ENCODE results near the gene BID.

DNA sequence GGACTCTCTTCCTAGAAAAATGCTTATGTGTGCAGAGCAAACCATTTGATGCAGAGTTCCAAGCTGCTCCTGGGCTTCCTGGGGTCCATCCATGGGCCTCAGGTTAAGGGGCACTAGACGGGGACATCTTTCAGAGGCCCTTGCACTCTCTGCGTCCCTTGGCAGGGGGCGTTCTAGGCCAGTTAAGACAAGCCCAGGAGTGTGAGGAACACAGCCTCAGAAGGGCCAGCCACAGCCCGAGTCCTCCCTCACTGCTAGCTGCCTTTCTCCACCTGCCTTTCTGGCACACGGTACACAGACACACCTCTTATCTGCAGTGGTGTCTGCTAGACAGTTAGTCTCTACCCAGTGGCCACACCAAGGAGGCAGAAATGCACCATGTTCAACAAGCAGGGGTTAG is 18.0 kb upstream of the BID start:
- TF ChIP-seq, protein P1, sequence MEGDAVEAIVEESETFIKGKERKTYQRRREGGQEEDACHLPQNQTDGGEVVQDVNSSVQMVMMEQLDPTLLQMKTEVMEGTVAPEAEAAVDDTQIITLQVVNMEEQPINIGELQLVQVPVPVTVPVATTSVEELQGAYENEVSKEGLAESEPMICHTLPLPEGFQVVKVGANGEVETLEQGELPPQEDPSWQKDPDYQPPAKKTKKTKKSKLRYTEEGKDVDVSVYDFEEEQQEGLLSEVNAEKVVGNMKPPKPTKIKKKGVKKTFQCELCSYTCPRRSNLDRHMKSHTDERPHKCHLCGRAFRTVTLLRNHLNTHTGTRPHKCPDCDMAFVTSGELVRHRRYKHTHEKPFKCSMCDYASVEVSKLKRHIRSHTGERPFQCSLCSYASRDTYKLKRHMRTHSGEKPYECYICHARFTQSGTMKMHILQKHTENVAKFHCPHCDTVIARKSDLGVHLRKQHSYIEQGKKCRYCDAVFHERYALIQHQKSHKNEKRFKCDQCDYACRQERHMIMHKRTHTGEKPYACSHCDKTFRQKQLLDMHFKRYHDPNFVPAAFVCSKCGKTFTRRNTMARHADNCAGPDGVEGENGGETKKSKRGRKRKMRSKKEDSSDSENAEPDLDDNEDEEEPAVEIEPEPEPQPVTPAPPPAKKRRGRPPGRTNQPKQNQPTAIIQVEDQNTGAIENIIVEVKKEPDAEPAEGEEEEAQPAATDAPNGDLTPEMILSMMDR (IDR thresholded peaks at IDR 0.05): no peak
- no peak for TF ChIP-seq ZFX (IDR thresholded peaks at IDR 0.05; ENCODE audit: borderline replicate concordance)

All from 22Rv1 (cell line).